GM21576 (cell line): Measurements from ENCODE around the gene ZNF32.

ENCODE experiments used
- ATAC-seq: cut with Tn5 transposase; IDR thresholded peaks from one replicate; pipeline ENCODE4 v1.9.1; 2021; ENCODE audit warnings: mild to moderate bottlenecking, moderate library complexity; ENCODE audit not compliant: unreplicated experiment

Gene ZNF32

GRCh38 chr10:43648398-43649184 is at the start of gene ZNF32:
ZNF32 (minus strand) TSS chr10:43648881; CDS start chr10:43646133, 2,748 bp downstream.
- peak; percentile 99 for ATAC-seq

- ATAC-seq = no peak
These were observed 49.5 kb upstream of the ZNF32 start for GRCh38 chr10:43698156-43698555.

- ATAC-seq = no peak
These were observed 48.3 kb upstream of the ZNF32 start for GRCh38 chr10:43696909-43697483.

- no peak for ATAC-seq
These were observed 47.0 kb upstream of the ZNF32 start for GRCh38 chr10:43695730-43696129.

- no peak for ATAC-seq
These were observed 46.6 kb upstream of the ZNF32 start for GRCh38 chr10:43695321-43695720.

- ATAC-seq = no peak
These were observed 45.8 kb upstream of the ZNF32 start for GRCh38 chr10:43694526-43694925.

- no peak for ATAC-seq
These were observed 44.9 kb upstream of the ZNF32 start for GRCh38 chr10:43693602-43694001.

- no peak for ATAC-seq
These were observed 43.6 kb upstream of the ZNF32 start for GRCh38 chr10:43692051-43692825.

GRCh38 chr10:43691485-43691884 is 42.8 kb upstream of the ZNF32 start:
- ATAC-seq = no peak

- ATAC-seq = peak; percentile 97
These were observed 41.5 kb upstream of the ZNF32 start for GRCh38 chr10:43689955-43690771.

GRCh38 chr10:43689618-43689954 is 40.9 kb upstream of the ZNF32 start:
- ATAC-seq = no peak

- no peak for ATAC-seq
These were observed 40.4 kb upstream of the ZNF32 start for GRCh38 chr10:43689007-43689491.

GRCh38 chr10:43688348-43688892 is 39.7 kb upstream of the ZNF32 start:
- ATAC-seq = no peak

- no peak for ATAC-seq
These were observed 38.7 kb upstream of the ZNF32 start for GRCh38 chr10:43687373-43687772.

GRCh38 chr10:43686414-43686813 is 37.7 kb upstream of the ZNF32 start:
- no peak for ATAC-seq

- ATAC-seq = no peak
These were observed 37.1 kb upstream of the ZNF32 start for GRCh38 chr10:43685744-43686143.

GRCh38 chr10:43684292-43684559 is 35.5 kb upstream of the ZNF32 start:
- ATAC-seq = no peak

- ATAC-seq = no peak
These were observed 35.0 kb upstream of the ZNF32 start for GRCh38 chr10:43683451-43684291.

- ATAC-seq = no peak
These were observed 34.3 kb upstream of the ZNF32 start for GRCh38 chr10:43682956-43683355.

GRCh38 chr10:43681721-43682120 is 33.0 kb upstream of the ZNF32 start:
- ATAC-seq = no peak
